GM21528 (cell line): Measurements from ENCODE around the gene CTF1.

Experiments
- ATAC-seq: cut with Tn5 transposase; IDR thresholded peaks from one replicate; pipeline ENCODE4 v1.9.1; 2021; ENCODE audit warnings: mild to moderate bottlenecking, moderate library complexity; ENCODE audit not compliant: unreplicated experiment, low FRiP score

CTF1 gene

DNA sequence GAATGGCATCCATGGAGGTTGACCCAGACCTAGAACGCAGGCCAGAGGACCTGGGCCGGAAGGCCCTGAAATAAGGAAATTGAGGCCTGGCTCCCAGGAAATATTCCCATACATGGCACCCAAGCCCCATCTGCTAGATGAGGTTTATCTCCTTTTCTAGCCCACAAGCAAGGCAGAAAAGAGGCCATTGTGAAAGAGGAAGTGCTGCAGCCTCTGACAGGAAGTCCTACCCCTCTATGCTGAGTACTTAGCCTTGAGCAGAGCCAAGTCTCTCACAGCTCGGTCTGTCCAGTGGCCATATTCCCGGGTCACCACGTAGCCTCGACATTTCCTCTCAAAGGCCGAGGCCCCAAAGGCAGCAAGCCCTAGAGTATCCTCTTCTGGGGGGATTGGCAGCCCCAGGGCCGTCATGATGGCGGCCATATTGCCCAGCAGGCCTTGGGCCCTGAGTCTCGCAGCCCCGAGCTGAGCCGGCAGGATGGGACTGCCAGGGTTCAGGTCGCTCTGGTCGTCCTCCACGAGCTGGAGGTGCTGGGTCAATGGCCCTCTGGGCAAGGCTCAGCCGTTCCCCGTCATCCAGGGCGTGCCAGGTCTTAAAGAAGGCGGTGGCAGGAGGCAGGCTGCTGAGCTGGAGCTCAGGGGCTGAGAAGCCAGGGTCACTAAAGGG is 7.8 kb downstream of the CTF1 start:
- no peak for ATAC-seq

DNA sequence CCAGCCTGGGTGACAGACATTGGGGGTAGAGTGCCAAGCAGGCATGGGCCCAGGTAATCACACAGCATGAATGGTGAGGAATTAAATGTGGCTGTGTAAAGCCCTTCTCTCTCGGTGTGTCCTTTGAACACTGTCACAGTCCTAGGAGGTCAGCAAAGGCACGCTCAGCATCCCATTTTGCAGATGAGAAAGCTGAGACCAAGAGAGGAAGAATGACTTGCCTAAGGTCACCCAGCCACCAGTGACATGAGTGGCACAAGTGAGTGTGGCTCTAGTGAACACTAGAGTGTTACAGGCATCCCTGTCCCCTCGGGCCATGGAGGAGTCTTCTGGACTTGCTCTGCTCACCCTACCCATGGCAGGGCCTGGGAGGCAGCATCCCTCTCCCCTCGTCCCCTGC is 10.7 kb downstream of the CTF1 start:
- no peak for ATAC-seq

DNA sequence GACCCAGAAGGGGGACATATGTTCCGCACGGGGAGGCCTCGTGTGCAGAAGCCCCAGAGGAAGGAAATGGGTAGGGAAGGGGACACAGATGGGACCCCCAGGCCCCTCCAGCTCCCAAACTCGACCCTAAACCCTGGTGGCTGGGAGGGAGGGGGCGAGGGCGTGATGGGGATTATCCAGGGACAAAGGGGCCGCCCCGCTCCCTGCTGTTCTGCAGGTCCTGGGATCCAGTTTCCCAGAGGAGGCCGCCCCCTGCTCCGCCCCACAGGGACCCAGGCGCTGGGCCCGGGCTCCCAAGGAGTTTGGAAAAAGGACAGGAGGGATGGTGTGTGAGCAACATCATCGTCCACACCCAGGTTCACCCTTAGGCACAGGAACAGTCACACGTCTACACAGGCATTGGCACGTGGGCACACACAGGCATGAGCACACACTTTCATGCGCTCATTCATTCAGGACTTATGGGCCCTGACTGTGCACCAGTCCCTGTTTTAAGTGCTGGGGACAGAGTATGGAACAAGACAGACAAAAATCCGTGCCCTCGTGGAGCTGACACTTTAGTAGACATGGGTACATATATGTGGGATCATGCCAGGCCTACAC is 14.1 kb downstream of the CTF1 start:
- ATAC-seq, result no peak

DNA sequence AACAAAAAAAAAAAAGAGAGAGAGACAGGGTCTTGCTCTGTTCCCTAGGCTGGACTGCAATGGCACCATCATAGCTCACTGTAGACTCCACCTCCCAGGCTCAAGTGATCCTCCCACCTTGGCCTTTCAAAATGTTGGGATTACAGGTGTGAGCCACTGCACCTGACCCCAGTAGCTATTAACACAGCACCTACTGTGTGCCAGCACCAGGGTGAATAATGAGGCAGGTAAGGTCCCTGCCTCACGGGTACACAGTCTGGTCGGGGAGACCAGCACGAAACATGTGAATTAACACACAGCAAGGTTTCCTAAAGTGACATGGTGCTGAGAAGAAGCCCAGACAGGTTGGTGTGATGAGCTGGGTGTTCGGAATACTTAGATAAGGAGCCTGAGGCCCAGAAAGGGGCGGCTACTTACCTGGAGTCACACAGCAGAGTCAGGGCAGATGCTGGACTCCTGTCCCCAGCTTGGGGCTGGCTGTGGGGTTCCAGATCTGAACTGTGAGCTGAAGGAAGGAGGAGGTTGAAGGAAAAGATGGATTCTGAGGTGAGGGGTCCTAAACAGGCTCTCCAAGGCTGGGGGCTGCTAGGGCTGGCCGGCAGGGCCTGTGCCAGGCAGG is 16.5 kb downstream of the CTF1 start:
- ATAC-seq, result no peak

DNA sequence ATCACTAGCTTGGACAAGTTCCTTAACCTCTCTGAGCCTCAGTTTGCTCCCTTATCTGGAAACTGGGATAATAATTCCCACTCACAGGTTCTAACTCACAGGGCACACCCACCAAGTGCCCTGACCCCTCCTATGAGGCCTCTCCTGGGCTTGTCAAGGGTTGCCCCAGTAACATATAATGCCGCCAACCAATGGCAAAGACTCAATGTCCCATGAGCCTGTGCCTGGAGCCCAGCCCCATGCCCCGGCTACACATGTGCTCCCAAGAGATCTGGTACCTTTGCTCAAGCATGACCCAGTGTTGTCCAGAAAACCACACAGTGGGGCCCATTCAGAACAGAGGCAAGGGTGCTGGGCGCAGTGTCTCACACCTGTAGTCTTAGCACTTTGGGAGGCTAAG is 18.4 kb downstream of the CTF1 start:
- no peak for ATAC-seq

DNA sequence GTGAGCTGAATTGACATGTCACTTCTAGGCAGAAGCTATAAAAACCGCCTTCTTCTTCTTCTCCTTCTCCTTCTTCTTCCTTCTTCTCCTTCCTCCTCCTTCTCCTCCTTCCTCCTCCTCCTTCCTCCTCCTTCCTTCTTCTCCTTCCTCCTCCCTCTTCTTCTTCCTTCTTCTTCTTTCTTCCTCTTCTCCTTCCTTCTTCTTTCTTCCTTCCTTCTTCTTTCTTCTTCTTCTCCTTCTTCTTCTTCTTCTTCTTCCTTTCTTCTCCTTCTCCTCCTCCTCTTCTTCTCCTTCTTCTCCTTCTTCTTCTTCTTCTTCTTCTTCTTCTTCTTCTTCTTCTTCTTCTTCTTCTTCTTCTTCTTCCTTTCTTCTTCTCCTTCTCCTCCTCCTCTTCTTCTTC is 22.2 kb downstream of the CTF1 start:
- no peak for ATAC-seq

- no peak for ATAC-seq
These were observed 24.5 kb downstream of the CTF1 start for GRCh38 chr16:30920891-30921290.

DNA sequence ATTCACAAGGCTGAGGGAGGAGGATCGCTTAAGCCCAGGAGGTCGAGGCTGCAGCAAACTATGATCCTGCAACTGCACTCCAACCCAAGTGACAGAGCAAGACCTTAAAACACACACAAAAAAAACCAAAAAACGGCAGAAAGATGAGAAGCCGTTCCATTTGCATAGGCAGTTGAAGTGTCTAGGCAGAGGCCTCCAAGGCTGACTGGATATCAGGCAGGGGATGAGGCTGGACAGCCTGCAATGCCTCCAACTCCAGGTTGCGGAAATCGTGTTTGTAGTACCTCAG is 25.0 kb downstream of the CTF1 start:
- no peak for ATAC-seq

GRCh38 chr16:30921748-30922419 is 25.5 kb downstream of the CTF1 start:
- no peak for ATAC-seq

GRCh38 chr16:30922420-30922959 is 26.1 kb downstream of the CTF1 start:
- peak; percentile 78 for ATAC-seq

DNA sequence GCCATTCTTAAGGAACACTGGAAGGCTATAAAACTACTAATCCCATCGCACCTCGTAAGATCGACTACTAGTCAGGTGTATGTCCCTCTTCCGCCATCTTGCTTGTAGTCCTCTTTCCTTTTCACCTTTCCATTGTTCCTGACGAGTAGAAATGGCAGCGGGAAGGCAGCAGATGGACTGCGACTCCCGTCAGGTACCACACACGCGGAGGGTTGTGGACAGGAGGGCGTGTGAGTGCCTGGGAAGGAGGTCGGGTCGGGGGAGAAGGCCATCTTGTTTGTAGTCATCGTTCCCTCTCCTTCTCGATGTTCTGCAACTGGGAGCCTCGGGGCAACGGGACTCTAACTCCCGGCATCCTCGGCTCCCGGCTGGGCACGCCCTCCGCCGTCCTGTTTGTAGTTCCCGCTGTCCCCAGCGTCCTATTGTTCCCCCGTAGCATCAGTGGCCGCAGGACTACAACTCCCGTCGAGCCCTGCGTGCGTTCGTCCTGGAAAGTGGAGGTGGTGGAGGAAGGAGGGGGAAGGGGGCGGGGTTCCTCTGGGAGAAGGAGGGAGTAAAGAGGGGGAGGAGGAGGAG is 26.6 kb downstream of the CTF1 start:
- ATAC-seq, result peak; percentile 53

DNA sequence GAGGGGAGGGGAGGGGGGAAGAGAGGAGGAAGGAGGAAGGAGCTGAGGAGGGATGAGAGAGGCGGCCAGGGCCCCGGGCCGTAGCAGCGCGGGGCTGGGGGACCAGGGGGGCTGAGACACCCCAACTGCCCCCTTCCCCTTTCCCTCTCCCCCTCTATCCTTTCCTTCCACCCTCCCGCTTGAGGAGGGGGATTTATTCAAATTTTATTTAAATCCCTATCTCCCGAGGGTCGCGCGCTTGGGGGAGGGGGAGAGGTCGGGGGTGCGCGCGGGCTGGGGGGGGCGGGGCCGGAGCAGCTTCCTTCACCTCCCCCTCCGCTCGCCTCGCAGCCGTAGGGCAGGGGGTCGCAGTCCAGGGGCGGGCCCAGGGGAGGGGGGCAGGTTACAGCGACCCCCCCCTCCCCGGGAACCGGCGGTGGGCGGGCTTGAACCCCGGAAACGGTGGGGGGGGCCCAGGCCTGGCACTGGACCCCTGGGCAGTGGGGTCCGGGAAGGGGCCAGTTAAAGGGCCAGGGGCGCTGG is 27.2 kb downstream of the CTF1 start, which contains the start of gene FBXL19:
Gene FBXL19 (plus strand): TSS at position 19 of the 522 bp plus-strand sequence. CDS start 2,183 bp downstream, outside the sequence.
- no peak for ATAC-seq

GRCh38 chr16:30924076-30924912 is 27.9 kb downstream of the CTF1 start:
- no peak for ATAC-seq

DNA sequence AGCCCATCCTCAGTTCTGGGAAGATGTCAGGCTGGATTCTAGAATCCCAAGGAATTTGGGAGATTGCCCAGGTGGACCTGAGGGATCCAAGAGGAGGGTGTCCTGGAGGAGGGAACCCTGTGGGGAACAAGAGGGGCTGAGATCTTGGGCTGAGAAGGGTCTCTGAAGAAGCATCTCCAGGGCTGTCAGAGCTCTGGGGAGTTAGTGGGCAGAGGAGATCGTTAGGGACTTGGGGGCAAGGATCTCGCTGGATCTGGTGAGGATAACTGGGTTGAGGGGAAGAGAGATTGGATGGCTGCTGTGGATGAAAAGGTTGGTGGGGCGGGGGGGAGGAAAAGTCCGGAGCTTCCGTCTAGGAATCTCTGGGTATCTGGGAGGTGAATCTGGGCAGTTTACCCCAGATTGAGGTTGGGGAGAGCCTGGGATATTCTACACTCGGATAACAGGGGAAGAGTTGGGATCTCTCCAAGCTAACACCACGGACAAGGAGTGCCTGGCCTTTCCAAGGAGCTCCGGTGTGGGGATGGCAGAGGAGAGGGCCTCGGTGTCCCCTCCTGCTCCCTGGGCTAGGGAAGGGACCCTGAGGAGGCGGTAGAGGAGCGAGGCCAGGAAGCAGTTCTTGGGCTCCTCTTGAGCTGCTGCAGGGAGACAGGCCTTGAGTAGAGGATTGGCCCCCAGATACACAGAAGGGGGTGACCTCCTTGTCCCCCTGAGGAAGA is 28.7 kb downstream of the CTF1 start:
- ATAC-seq, result no peak

GRCh38 chr16:30925632-30925987 is 29.2 kb downstream of the CTF1 start:
- no peak for ATAC-seq

- no peak for ATAC-seq
These were observed 29.8 kb downstream of the CTF1 start for GRCh38 chr16:30925995-30926811.

DNA sequence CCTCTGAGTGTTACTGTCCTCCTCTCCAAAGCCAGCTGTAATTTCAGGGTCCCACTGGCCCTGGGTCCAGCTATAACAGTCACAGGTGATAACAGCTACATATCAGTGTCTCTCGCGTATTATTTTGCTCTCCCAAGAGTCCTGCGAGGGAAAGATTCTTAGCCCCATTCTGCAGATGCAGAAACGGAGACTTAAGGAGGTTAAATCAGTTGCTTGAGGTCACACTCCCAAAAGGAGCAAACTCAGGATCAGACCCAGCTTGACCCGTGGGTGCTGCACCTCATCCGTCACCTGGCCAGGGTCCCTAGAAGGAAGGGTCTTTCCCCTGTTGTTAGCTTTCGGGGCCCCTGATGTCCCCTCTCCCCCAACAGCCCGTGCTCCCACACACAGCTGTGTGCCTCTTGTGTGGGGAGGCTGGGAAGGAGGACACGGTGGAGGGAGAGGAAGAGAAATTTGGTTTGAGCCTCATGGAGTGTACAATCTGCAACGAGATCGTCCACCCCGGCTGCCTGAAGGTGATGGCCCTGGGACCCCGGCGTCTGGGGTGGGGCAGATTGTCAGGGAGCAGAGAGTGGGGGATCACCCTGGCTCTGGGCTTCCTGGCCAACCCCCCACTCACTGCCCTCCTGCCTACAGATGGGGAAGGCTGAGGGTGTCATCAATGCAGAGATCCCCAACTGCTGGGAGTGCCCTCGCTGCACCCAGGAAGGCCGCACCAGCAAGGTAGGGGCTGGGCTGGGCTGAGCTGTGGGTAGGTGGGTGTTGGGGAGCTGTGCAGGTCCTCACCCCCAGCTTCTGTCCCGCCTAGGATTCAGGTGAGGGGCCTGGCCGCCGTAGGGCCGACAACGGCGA is 30.7 kb downstream of the CTF1 start:
- ATAC-seq, result no peak
